Ishikawa (cell line): ENCODE data around the gene DMD.

Source experiments
- CEBPB ChIP-seq: IDR thresholded peaks from 2 replicates; pipeline ENCODE4 v1.6.1; 2012
- CREB1 ChIP-seq: IDR thresholded peaks from 2 replicates; pipeline ENCODE4 v1.6.1; 2012; ENCODE audit warnings: low read depth
- EGR1 ChIP-seq: IDR thresholded peaks from 2 replicates; pipeline ENCODE4 v1.6.1; 2012
- EP300 ChIP-seq: IDR thresholded peaks from 2 replicates; pipeline ENCODE4 v1.6.1; 2012; ENCODE audit warnings: borderline replicate concordance
- FOXM1 ChIP-seq: IDR thresholded peaks from 2 replicates; pipeline ENCODE4 v1.6.1; 2012; ENCODE audit warnings: low read depth, borderline replicate concordance
- MAX ChIP-seq: IDR thresholded peaks from 2 replicates; pipeline ENCODE4 v1.6.1; 2012
- RAD21 ChIP-seq: IDR thresholded peaks from 2 replicates; pipeline ENCODE4 v1.6.1; 2012; ENCODE audit warnings: low read depth
- REST ChIP-seq: IDR thresholded peaks from 2 replicates; pipeline ENCODE4 v1.6.1; 2012; ENCODE audit warnings: low read depth, mild to moderate bottlenecking
- TAF1 ChIP-seq: IDR thresholded peaks from 2 replicates; pipeline ENCODE4 v1.6.1; 2012; ENCODE audit warnings: low read depth, mild to moderate bottlenecking
- USF1 ChIP-seq: IDR thresholded peaks from 2 replicates; pipeline ENCODE4 v1.6.1; 2012
- YY1 ChIP-seq: IDR thresholded peaks from 2 replicates; pipeline ENCODE4 v1.6.1; 2012; ENCODE audit warnings: low read depth

- TF ChIP-seq USF1 (no peak), REST (no peak), RAD21 (no peak), FOXM1 (no peak), CEBPB (no peak), TAF1 (no peak), EGR1 (no peak), YY1 (no peak), MAX (no peak), EP300 (no peak), CREB1 (no peak)
Observed at GRCh38 chrX:31808357-31808756, 1403.0 kb downstream of the DMD start.
